Lung (tissue), 12 donors: Measurements from ENCODE around the gene CSPG4. TPM values are rescaled to one million over a fixed set of nuclear protein-coding genes. Genes with fewer than 3 reads are reported as not detected.

Source experiments
- ATAC-seq: fragments of 200-7000 bp; cut with Tn5 transposase; one replicate; pipeline ENCODE4 v1.9.1; 2020; ENCODE audit warnings: moderate number of reproducible peaks; ENCODE audit not compliant: insufficient read depth, low FRiP score
- DNase-seq, 3 donors: peaks; one replicate each; pipeline ENCODE4 v3.0.0-alpha.2; 2013 to 2017
- H3K27ac ChIP-seq, 2 donors: one replicate each; pipeline ENCODE4 v1.5.1; 2013; ENCODE audit warnings: mild to moderate bottlenecking in 2 of 2, moderate library complexity in 2 of 2, control low read depth in 1 of 2, inconsistent platforms in 1 of 2, low read depth in 1 of 2, low read length in 1 of 2
- H3K27me3 ChIP-seq, 3 donors: one replicate each; pipeline ENCODE4 v1.5.1; 2013; ENCODE audit warnings: low read length in 2 of 3; ENCODE audit not compliant: control insufficient read depth in 3 of 3, insufficient read depth in 3 of 3
- H3K36me3 ChIP-seq, 4 donors: one replicate each; pipeline ENCODE4 v1.5.1; 2013; ENCODE audit warnings: low read length in 4 of 4, mild to moderate bottlenecking in 1 of 4, moderate library complexity in 1 of 4; ENCODE audit not compliant: control insufficient read depth in 4 of 4, insufficient read depth in 4 of 4
- H3K4me1 ChIP-seq, 5 donors: one replicate each; pipeline ENCODE4 v1.5.1; 2013; ENCODE audit warnings: low read length in 5 of 5, mild to moderate bottlenecking in 2 of 5, moderate library complexity in 1 of 5; ENCODE audit not compliant: control insufficient read depth in 5 of 5, insufficient read depth in 5 of 5
- H3K4me3 ChIP-seq: one replicate; pipeline ENCODE4 v1.5.1; 2013; ENCODE audit warnings: mild to moderate bottlenecking, control low read depth, moderate library complexity
- H3K9ac ChIP-seq, 2 donors: one replicate each; pipeline ENCODE4 v1.5.1; 2013; ENCODE audit warnings: low read length in 2 of 2, control low read depth in 1 of 2; ENCODE audit not compliant: insufficient read depth in 1 of 2
- H3K9me3 ChIP-seq, 4 donors: one replicate each; pipeline ENCODE4 v1.5.1; 2013; ENCODE audit warnings: low read length in 3 of 4, mild to moderate bottlenecking in 1 of 4, moderate library complexity in 1 of 4; ENCODE audit not compliant: control insufficient read depth in 4 of 4, insufficient read depth in 3 of 4
- WGBS, 2 donors: extraction: QIAGEN DNeasy Blood & Tissue Kit; methylation state at CpG; one replicate each; pipeline ENCODE4 v1.1.7; 2013; 5-methylcytosine and 5-hydroxymethylcytosine counted together
- polyA plus RNA-seq, 2 donors: library from polyadenylated mRNA; stranded (reverse); fragments of 200-250 nt; gene quantifications; one replicate each; pipeline ENCODE4 v1.2.1, GENCODE V29; 2013
- total RNA-seq, 2 donors: library from RNA; depleted of rRNA in 1 of 2; stranded (reverse); fragments of >200 nt in 1 of 2; gene quantifications; one replicate each; pipeline ENCODE4 v1.2.1, GENCODE V29; 2014 to 2021
- TF ChIP-seq, protein P1 (sequence below): IDR thresholded peaks from 2 replicates; pipeline ENCODE4 v1.5.1; 2012; ENCODE audit warnings: mild to moderate bottlenecking; ENCODE audit errors: control extremely low read depth, extremely low read depth
- donor health status: control.
- donor health status: control.
- donor health status: Bipolar disorder and iron deficiency.
- donor health status: healthy.
- donor health status: DM: yes; HTN: yes; CAD: no.

The CSPG4 gene
- total and polyA plus RNA-seq, 4 donors, result 8.5 to 38.1 (median 24.2) TPM

DNA sequence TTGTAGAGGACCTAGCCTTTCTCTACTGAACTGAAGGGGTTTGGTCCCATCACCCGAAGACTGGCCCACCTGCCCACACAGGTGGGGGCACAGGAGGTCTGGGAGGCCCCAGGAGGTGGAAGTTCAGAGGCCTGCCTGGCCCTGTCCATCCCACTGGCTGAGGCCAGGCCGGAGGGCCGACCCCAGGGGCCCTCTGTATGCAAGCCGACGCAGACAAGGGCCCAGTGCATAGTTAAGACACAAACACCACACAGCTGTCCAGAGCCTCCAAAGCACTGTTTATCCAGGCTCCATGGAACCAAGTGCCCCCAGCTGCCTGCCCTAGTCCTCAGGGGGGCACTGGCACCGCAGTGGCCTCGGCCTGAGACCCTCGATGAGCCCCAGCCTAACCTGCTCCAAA, 38.3 kb downstream of the CSPG4 start:
- Histone ChIP-seq H3K27me3 (no peaks in the 10 kb centered on the region), H3K27ac (no peak overlapping the region)

DNA sequence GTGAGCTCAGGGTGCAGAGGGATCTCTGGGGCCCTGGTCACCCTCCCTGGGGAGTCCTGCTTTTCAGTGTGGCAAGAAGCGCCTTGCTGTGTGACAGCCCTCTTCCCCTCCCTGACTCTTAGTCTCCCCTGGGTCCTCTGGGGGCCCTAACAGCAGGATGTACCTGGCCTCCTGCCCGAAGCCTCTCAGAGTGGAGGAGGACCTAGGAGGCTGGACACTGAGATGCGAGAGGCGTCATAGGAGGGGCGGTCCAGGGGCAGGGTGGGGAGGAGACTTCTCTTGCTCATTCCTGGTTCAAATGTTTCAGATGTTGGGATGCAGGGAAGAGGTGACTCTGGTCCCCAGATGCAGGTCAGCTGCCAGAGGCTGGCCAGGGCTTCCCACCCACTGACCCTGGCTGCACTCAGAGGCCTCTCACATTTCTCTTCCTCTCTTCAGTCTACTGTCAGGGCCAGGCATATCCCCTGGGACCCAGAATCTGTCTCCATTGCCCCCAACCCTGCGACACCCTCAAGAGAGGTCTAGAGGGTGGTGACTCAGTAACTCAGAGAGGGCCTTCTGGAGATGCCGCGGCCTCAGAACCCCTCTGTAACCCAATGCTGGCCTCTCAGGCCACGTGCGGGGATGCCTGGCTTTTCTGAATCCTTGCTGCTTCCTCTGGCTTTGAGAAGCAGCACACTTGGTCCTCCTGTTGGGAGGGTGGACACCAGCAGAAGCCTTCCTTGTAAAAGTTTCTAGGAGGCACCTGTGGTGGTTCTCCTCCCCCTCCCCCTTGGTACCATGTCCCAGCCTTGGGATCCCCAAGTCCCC, 39.0 kb downstream of the CSPG4 start:
- Histone ChIP-seq H3K27me3 (no peaks in the 10 kb centered on the region), H3K36me3 (peaks cover 0 to 4% (median 0%) of the 10 kb centered on the region in 4 donors), H3K4me3 (no peak overlapping the region), H3K4me1 (peaks cover 4 to 23% (median 15%) of the 10 kb centered on the region in 5 donors), H3K27ac (peak overlapping the region in 1 of 2 donors; percentile 69), H3K9me3 (no peaks in the 10 kb centered on the region), H3K9ac (peak overlapping the region in 1 of 2 donors; percentile 56)
- peak; percentile 66 to 75 (median 70) for DNase-seq
- ATAC-seq, result peak; percentile 28
- WGBS, 2 donors, result 80 to 90% methylated on average over 10 of the region's 10 CpGs
- TF ChIP-seq, protein P1, sequence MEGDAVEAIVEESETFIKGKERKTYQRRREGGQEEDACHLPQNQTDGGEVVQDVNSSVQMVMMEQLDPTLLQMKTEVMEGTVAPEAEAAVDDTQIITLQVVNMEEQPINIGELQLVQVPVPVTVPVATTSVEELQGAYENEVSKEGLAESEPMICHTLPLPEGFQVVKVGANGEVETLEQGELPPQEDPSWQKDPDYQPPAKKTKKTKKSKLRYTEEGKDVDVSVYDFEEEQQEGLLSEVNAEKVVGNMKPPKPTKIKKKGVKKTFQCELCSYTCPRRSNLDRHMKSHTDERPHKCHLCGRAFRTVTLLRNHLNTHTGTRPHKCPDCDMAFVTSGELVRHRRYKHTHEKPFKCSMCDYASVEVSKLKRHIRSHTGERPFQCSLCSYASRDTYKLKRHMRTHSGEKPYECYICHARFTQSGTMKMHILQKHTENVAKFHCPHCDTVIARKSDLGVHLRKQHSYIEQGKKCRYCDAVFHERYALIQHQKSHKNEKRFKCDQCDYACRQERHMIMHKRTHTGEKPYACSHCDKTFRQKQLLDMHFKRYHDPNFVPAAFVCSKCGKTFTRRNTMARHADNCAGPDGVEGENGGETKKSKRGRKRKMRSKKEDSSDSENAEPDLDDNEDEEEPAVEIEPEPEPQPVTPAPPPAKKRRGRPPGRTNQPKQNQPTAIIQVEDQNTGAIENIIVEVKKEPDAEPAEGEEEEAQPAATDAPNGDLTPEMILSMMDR, result no peak

More for the DNA sequence above, 38.3 kb downstream of the CSPG4 start:
- TF ChIP-seq, protein P1, result no peak
- Histone ChIP-seq H3K36me3 (peaks cover 0 to 4% (median 0%) of the 10 kb centered on the region in 4 donors), H3K9me3 (no peaks in the 10 kb centered on the region), H3K4me1 (peaks cover 4 to 23% (median 15%) of the 10 kb centered on the region in 5 donors), H3K9ac (no peak overlapping the region), H3K4me3 (no peak overlapping the region)
- no peak for DNase-seq
- no peak for ATAC-seq
- WGBS, 2 donors, result 89 to 95% methylated on average over 8 of the region's 8 CpGs

DNA sequence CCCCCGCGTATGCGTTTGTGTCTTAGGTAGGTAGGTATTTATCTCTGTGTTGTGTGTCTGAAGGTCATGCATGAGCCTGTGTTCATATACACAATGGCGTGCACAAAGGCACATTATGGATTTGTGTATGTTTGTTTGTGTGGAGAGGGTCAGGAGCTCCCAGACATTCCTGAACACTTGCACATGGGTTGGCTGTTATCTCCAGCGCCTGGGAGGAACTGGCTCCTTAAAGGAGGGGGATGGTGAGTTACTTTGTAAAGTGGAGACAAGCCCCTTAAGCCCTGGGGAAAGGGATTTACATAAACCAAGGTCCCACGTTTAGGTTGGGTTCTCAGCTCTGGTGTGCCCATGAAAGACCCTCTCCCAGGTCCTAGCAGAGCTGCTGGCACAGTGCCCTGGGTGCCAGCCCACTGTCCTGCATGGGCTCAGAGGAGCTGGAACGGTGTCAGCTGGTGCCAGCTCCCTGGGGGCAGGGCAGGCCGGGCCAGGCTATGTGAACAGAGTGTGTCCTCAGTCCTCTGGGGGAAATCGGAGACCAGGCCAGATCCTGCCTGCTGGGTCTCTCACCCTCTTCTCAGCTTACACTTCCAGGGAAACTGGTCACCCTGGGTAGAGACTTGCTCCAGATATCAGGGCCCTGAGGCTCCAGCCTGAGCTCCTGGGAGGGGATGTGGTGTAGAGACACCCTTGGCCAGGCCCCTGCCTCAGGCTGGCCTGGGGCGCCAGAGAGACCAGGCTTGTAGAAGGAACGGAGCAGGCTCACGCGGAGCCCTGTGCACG, 39.8 kb downstream of the CSPG4 start:
- Histone ChIP-seq H3K4me3 (no peak overlapping the region), H3K27ac (peak overlapping the region in 1 of 2 donors; percentile 69), H3K9ac (peak overlapping the region; percentile 32 to 56), H3K4me1 (peaks cover 4 to 23% (median 15%) of the 10 kb centered on the region in 5 donors), H3K9me3 (no peaks in the 10 kb centered on the region), H3K36me3 (peaks cover 0 to 4% (median 0%) of the 10 kb centered on the region in 4 donors), H3K27me3 (no peaks in the 10 kb centered on the region)
- TF ChIP-seq, protein P1, result no peak
- DNase-seq, result peak; percentile 71 to 83 (median 75)
- 57 to 67% methylated on average over 14 of the region's 14 CpGs for WGBS, 2 donors
- no peak for ATAC-seq
